ENCODE results near the gene IFI27L2.

DNA sequence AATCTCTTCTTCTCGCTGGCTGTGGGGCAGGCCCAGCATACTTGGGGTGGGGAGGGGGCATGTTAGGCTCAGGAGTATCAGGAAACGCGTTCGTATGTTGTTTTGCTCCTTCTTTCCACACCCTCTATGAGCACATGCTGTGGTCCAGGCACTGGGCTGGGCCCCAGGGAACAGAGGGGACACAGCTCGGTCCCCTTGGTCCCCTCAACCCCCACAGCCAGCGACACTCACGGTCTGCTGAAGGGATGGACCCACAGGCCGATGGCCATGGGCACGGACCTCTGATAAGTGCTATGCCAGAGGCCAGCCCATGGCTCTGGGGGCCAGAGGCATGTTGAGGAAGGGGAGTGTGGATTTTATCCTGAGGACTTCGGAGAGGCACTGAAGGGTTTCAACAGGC lies 12.7 kb downstream of the IFI27L2 start:
- TF ChIP-seq, protein P1, sequence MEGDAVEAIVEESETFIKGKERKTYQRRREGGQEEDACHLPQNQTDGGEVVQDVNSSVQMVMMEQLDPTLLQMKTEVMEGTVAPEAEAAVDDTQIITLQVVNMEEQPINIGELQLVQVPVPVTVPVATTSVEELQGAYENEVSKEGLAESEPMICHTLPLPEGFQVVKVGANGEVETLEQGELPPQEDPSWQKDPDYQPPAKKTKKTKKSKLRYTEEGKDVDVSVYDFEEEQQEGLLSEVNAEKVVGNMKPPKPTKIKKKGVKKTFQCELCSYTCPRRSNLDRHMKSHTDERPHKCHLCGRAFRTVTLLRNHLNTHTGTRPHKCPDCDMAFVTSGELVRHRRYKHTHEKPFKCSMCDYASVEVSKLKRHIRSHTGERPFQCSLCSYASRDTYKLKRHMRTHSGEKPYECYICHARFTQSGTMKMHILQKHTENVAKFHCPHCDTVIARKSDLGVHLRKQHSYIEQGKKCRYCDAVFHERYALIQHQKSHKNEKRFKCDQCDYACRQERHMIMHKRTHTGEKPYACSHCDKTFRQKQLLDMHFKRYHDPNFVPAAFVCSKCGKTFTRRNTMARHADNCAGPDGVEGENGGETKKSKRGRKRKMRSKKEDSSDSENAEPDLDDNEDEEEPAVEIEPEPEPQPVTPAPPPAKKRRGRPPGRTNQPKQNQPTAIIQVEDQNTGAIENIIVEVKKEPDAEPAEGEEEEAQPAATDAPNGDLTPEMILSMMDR (IDR thresholded peaks at IDR 0.05): no peak
- no peak for TF ChIP-seq ZFX (IDR thresholded peaks at IDR 0.05; ENCODE audit: borderline replicate concordance)

Measured in 22Rv1 (cell line).